ENCODE results near the gene ANKRD63. TPM values are rescaled to one million over a fixed set of nuclear protein-coding genes. Genes with fewer than 3 reads are reported as not detected.

ANKRD63 gene
- total RNA-seq, 4 donors from 2014 or later: not detected

DNA sequence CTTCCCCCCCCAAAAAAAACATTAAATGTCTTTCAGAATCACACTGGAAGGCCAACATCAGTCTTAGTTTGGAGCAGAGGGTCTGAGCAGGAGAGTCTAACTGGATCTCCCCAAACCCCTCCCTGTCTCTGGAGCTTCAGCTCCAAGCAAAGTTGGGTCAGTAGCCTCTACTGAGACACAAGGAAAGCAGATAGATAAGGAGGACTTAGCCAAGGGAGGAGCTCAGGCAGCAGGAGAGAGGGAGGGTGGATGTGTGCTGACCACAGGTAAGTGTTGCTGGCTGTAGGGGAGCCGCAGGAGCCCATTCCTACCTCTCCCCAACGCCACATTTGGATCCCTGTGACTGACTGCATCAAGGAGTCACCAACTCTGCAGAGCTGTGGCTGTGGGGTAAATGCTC, 17.9 kb upstream of the ANKRD63 start:
- no peak for DNase-seq (ENCODE audit: low spot score in 2 of 2)
- Histone ChIP-seq H3K27me3 (peaks cover 0 to 3% of the 10 kb centered on the region in 2 donors), H3K9me3 (peaks cover 0 to 28% (median 2%) of the 10 kb centered on the region in 4 donors), H3K27ac (no peak overlapping the region), H3K4me1 (no peaks in the 10 kb centered on the region), H3K36me3 (peaks cover 0 to 5% (median 0%) of the 10 kb centered on the region in 3 donors), H3K4me3 (no peak overlapping the region)
- TF ChIP-seq EP300 (IDR thresholded peaks at IDR 0.05) (no peak), POLR2A (IDR thresholded peaks at IDR 0.05) (no peak)
- TF ChIP-seq, protein P1, sequence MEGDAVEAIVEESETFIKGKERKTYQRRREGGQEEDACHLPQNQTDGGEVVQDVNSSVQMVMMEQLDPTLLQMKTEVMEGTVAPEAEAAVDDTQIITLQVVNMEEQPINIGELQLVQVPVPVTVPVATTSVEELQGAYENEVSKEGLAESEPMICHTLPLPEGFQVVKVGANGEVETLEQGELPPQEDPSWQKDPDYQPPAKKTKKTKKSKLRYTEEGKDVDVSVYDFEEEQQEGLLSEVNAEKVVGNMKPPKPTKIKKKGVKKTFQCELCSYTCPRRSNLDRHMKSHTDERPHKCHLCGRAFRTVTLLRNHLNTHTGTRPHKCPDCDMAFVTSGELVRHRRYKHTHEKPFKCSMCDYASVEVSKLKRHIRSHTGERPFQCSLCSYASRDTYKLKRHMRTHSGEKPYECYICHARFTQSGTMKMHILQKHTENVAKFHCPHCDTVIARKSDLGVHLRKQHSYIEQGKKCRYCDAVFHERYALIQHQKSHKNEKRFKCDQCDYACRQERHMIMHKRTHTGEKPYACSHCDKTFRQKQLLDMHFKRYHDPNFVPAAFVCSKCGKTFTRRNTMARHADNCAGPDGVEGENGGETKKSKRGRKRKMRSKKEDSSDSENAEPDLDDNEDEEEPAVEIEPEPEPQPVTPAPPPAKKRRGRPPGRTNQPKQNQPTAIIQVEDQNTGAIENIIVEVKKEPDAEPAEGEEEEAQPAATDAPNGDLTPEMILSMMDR (IDR thresholded peaks at IDR 0.05): no peak
- WGBS, 2 donors: 90 to 94% methylated on average over 2 of the region's 2 CpGs

DNA sequence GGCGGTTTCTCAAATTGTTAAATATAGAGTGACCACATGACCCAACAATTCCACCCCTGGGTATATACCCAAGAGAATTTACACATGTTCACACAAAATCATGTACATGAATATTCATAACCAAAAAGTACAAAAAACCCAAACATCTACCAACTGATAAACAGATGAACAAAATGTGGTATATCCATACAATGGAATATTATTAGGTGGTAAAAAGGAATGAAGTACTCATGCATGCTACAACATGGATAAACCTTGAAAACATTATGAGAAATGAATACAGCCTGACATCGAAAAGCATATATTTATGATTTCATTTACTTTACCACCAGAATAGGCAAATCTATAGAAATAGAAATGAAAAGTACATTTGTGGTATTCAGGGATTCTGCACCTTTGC, 17.5 kb upstream of the ANKRD63 start:
- 98 to 99% methylated on average over 2 of the region's 2 CpGs for WGBS, 2 donors
- Histone ChIP-seq H3K4me1 (no peaks in the 10 kb centered on the region), H3K27me3 (peaks cover 0 to 3% of the 10 kb centered on the region in 2 donors), H3K27ac (no peak overlapping the region), H3K4me3 (no peak overlapping the region), H3K9me3 (peaks cover 0 to 28% (median 2%) of the 10 kb centered on the region in 4 donors), H3K36me3 (peaks cover 0 to 5% (median 0%) of the 10 kb centered on the region in 3 donors)
- DNase-seq (ENCODE audit: low spot score in 2 of 2): no peak
- TF ChIP-seq EP300 (IDR thresholded peaks at IDR 0.05): no peak
- no peak for TF ChIP-seq POLR2A (IDR thresholded peaks at IDR 0.05)
- TF ChIP-seq, protein P1 (IDR thresholded peaks at IDR 0.05): no peak

DNA sequence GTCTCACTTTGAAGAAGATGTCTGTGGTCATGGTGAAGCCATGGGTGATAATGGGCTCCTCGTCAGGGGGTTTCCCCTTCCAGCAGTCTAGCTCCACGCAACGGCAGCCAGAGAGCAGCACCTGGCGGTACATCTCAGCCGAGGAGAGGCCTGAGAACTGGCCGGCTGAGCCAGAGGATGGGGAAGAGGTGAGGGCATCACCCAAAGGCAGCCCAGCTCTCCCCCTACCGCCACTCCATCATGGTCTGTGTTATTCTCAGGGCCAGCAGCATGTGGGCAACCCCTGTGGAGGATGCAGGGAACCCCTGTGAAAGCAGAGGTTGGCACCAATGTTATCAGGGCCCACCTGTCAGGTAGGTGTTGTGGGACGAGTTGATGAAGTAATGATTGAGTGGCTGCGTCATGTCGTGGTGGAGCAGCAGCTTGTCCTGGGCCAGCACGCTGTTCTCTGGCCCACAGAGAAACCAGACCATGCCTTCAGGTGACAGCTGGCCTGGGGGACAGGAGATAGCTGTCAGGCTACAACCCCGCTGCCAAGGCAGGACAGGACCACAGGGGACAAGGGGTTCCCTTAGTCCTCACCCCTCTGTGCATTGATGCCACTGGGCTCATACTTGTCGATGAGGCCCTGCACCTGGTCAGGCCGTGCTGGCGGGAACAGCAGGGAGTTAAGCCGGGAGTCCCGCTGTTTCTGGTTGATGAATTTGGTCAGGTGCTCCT, 15.5 kb upstream of the ANKRD63 start:
- H3K36me3 ChIP-seq: peaks cover 0 to 5% (median 0%) of the 10 kb centered on the region in 3 donors
- peaks cover 0 to 28% (median 2%) of the 10 kb centered on the region in 4 donors for H3K9me3 ChIP-seq
- H3K4me3 ChIP-seq: no peak overlapping the region
- no peak overlapping the region for H3K27ac ChIP-seq
- no peaks in the 10 kb centered on the region for H3K4me1 ChIP-seq
- 89 to 96% methylated on average over 12 to 17 of the region's 17 CpGs for WGBS, 2 donors
- H3K27me3 ChIP-seq: peaks cover 0 to 3% of the 10 kb centered on the region in 2 donors
- no peak for TF ChIP-seq POLR2A (IDR thresholded peaks at IDR 0.05)
- no peak for TF ChIP-seq EP300 (IDR thresholded peaks at IDR 0.05)
- TF ChIP-seq, protein P1 (IDR thresholded peaks at IDR 0.05): no peak
- DNase-seq (ENCODE audit: low spot score in 2 of 2): no peak

DNA sequence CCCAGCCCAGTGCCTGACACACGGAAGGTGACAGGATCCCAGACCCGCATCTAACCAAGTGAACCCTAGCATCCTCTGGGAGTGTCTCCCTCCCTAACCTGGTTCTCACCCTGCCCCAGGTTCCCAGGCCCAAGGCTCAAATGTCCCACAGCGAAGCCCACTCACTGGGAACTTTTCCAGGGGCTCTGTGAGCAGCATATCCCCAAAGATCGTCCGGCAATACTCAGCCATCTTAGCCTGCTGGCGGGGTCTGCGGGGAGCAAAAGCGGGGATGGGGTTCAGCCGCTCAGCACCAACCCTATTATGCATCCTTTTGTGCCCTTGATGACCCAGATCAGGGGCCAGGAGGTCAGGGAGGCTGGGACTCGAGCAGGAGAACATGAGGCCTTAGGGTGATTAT, 14.5 kb upstream of the ANKRD63 start:
- 82 to 92% methylated on average over 10 of the region's 10 CpGs for WGBS, 2 donors
- Histone ChIP-seq H3K27me3 (peaks cover 0 to 3% of the 10 kb centered on the region in 2 donors), H3K4me1 (no peaks in the 10 kb centered on the region), H3K9me3 (peaks cover 0 to 28% (median 2%) of the 10 kb centered on the region in 4 donors), H3K4me3 (no peak overlapping the region), H3K36me3 (peaks cover 0 to 5% (median 0%) of the 10 kb centered on the region in 3 donors), H3K27ac (no peak overlapping the region)
- no peak for DNase-seq (ENCODE audit: low spot score in 2 of 2)
- TF ChIP-seq EP300 (IDR thresholded peaks at IDR 0.05) (no peak), POLR2A (IDR thresholded peaks at IDR 0.05) (no peak)
- TF ChIP-seq, protein P1 (IDR thresholded peaks at IDR 0.05): no peak

DNA sequence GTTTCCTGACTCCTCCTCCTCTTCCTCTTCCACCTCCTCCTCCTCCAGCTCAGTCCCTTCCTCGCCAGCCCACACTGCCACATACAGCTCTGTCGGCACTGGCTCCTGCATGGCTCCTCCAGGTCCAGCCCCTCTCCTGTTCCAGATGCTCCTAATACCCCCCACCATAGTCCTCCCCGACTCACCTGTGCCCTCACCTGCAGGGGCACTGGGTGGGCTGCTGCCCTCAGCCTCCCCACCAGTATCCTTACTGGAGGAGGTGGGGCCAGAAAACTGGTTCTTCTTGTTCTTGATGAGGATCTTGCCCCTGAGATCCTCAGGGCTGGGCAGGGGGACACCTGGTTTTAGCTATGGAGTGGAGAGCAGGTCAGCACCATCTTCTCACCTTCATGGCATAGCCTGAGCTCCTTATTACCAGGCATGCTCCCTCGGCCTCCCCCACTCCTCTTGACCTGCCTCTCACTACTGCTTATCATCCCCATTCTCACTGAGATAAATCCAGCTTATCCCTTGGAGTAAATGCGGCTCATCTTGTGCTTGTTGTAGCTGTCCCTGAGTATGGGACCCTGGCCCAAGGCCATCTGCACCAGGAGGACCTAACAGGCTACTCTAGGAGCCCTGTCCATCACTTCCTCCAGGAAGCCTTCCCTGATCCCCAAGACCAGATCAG, 13.8 kb upstream of the ANKRD63 start:
- 82 to 85% methylated on average over 5 of the region's 5 CpGs for WGBS, 2 donors
- no peaks in the 10 kb centered on the region for H3K4me1 ChIP-seq
- TF ChIP-seq EP300 (IDR thresholded peaks at IDR 0.05) (no peak), POLR2A (IDR thresholded peaks at IDR 0.05) (no peak)
- TF ChIP-seq, protein P1 (IDR thresholded peaks at IDR 0.05): no peak
- H3K9me3 ChIP-seq: peaks cover 0 to 28% (median 2%) of the 10 kb centered on the region in 4 donors
- no peak for DNase-seq (ENCODE audit: low spot score in 2 of 2)
- H3K36me3 ChIP-seq: peaks cover 0 to 5% (median 0%) of the 10 kb centered on the region in 3 donors
- no peak overlapping the region for H3K4me3 ChIP-seq
- no peak overlapping the region for H3K27ac ChIP-seq
- peaks cover 0 to 7% of the 10 kb centered on the region in 2 donors for H3K27me3 ChIP-seq

All from tibial nerve (tissue), 4 donors.